B cell (primary cell): Measurements from ENCODE around the gene NDUFA8. TPM values are rescaled to one million over a fixed set of nuclear protein-coding genes. Genes with fewer than 3 reads are reported as not detected.

Source experiments
- ATAC-seq: fragments of 200-7000 bp; cut with Tn5 transposase; one replicate; pipeline ENCODE4 v1.10.0; 2021; ENCODE audit warnings: low read depth, mild to moderate bottlenecking, moderate number of reproducible peaks, moderate library complexity
- CTCF ChIA-PET: fragments of 350-600 bp; sonication (Branson Sonifier 250); formaldehyde crosslinking; loops from one replicate; lab custom pipeline; 2021; ENCODE audit warnings: antibody characterized with exemption, inconsistent platforms; lab: Charles Lee
- POLR2A ChIA-PET: fragments of 350-600 bp; sonication (Branson Sonifier 250); formaldehyde crosslinking; loops from one replicate; lab custom pipeline; 2021; ENCODE audit warnings: antibody characterized with exemption; lab: Charles Lee
- DNase-seq: peaks from one replicate; pipeline ENCODE4 v3.0.0; 2013
- H2AFZ ChIP-seq: 2 replicates; pipeline ENCODE4 v1.6.1; 2012; ENCODE audit warnings: mild to moderate bottlenecking, low read depth, low read length; ENCODE audit not compliant: insufficient read depth, poor library complexity, severe bottlenecking
- H3K27ac ChIP-seq, 2 donors: 1 replicate in 1 of 2; 2 replicates in 1 of 2; pipeline ENCODE4 v1.5.1; 2012 to 2013; ENCODE audit warnings: low read length in 2 of 2, mild to moderate bottlenecking in 2 of 2, moderate library complexity in 1 of 2
- H3K27me3 ChIP-seq, 4 experiments: fragments of 200-600 bp in 1 of 4; sonication (generic) in 1 of 4; replicated peaks in 1 of 4; 1 replicate in 2 of 4; 2 replicates in 2 of 4; pipeline versions ENCODE4 v1.6.1 to v1.7.0; 2013 to 2016; ENCODE audit warnings: low read length in 3 of 4, mild to moderate bottlenecking in 2 of 4, mixed read lengths in 1 of 4, moderate library complexity in 1 of 4; ENCODE audit not compliant: insufficient read depth in 4 of 4, control insufficient read depth in 3 of 4; ENCODE audit errors: control extremely low read depth in 1 of 4
- H3K36me3 ChIP-seq, 2 experiments: replicated peaks in 1 of 2; 1 replicate in 1 of 2; 2 replicates in 1 of 2; pipeline versions ENCODE4 v1.6.1 to v1.7.1; 2013; ENCODE audit warnings: low read length in 1 of 2; ENCODE audit not compliant: insufficient read depth in 2 of 2, control insufficient read depth in 1 of 2; ENCODE audit errors: control extremely low read depth in 1 of 2, extremely low read depth in 1 of 2
- H3K4me1 ChIP-seq, 2 donors: fragments of 200-600 bp in 1 of 2; sonication (generic) in 1 of 2; 1 replicate in 1 of 2; 2 replicates in 1 of 2; pipeline versions ENCODE4 v1.5.1 to v1.6.1; 2013 to 2017; ENCODE audit warnings: low read length in 2 of 2; ENCODE audit not compliant: control insufficient read depth in 2 of 2, insufficient read depth in 2 of 2
- H3K4me2 ChIP-seq: replicated peaks from 2 replicates; pipeline ENCODE3; 2012; ENCODE audit warnings: mild to moderate bottlenecking, low read depth, low read length; ENCODE audit not compliant: poor library complexity, severe bottlenecking
- H3K4me3 ChIP-seq, 5 experiments: fragments of 200-600 bp in 1 of 5; sonication (generic) in 1 of 5; 1 replicate in 3 of 5; 2 replicates in 2 of 5; pipeline versions ENCODE4 v1.5.1 to v1.7.0; 2011 to 2016; ENCODE audit warnings: low read length in 4 of 5, mild to moderate bottlenecking in 4 of 5, low read depth in 2 of 5, control low read depth in 1 of 5, moderate library complexity in 1 of 5; ENCODE audit not compliant: insufficient read depth in 1 of 5; ENCODE audit errors: control extremely low read depth in 1 of 5, extremely low read depth in 1 of 5
- H3K79me2 ChIP-seq: fragments of 200-600 bp; sonication (generic); one replicate; pipeline ENCODE4 v1.6.0; 2016; ENCODE audit warnings: low read length; ENCODE audit not compliant: control insufficient read depth, insufficient read depth
- H3K9ac ChIP-seq: fragments of 200-600 bp; sonication (generic); 2 replicates; pipeline ENCODE4 v1.6.1; 2017; ENCODE audit warnings: mild to moderate bottlenecking, low read length, moderate library complexity
- H3K9me3 ChIP-seq, 3 donors: one replicate each; pipeline versions ENCODE4 v1.6.1 to v1.7.1; 2013; ENCODE audit warnings: low read length in 2 of 3; ENCODE audit not compliant: control insufficient read depth in 2 of 3, insufficient read depth in 1 of 3; ENCODE audit errors: control extremely low read depth in 1 of 3
- H4K20me1 ChIP-seq: 2 replicates; pipeline ENCODE4 v1.6.0; 2012; ENCODE audit warnings: mild to moderate bottlenecking, low read length; ENCODE audit not compliant: insufficient read depth, control insufficient read depth, poor library complexity, severe bottlenecking
- H3K27ac Mint-ChIP-seq: one replicate; pipeline ENCODE4 v1.8.0; 2021; ENCODE audit warnings: mixed read lengths
- H3K27me3 Mint-ChIP-seq: one replicate; pipeline ENCODE4 v1.8.0; 2021; ENCODE audit warnings: mixed read lengths
- H3K4me1 Mint-ChIP-seq: one replicate; pipeline ENCODE4 v1.8.0; 2021; ENCODE audit warnings: mixed read lengths
- H3K4me3 Mint-ChIP-seq: one replicate; pipeline ENCODE4 v1.8.0; 2021; ENCODE audit warnings: mixed read lengths
- H3K9me3 Mint-ChIP-seq: one replicate; pipeline ENCODE4 v1.8.0; 2022; ENCODE audit warnings: mixed read lengths; ENCODE audit not compliant: insufficient read depth
- CTCF ChIP-seq: fragments of 200-600 bp; IDR thresholded peaks from one replicate; pipeline ENCODE4 v1.8.0; 2022; ENCODE audit warnings: antibody characterized with exemption, mild to moderate bottlenecking
- EZH2 ChIP-seq: IDR thresholded peaks from 2 replicates; pipeline ENCODE4 v1.6.1; 2012; ENCODE audit warnings: borderline replicate concordance, low read depth, mild to moderate bottlenecking, moderate library complexity, low read length; ENCODE audit not compliant: insufficient read depth, poor library complexity, severe bottlenecking
- WGBS: methylation state at CpG from one replicate; pipeline ENCODE4 v1.1.5; 2013; ENCODE audit warnings: missing lambda C conversion rate; ENCODE audit not compliant: insufficient coverage; 5-methylcytosine and 5-hydroxymethylcytosine counted together
- intact Hi-C: fragments of 100-400 bp; cut with micrococcal nuclease; formaldehyde crosslinking; loops from one replicate; pipeline ENCODE4 v1.10.0; 2022
- polyA plus RNA-seq: library from polyadenylated mRNA; depleted of rRNA; stranded (reverse); fragments of >200 nt; gene quantifications from 2 replicates; pipeline ENCODE4 v1.2.3, GENCODE V29; 2012
- total RNA-seq, 2 donors: library from RNA; stranded (reverse); fragments of 120-200 nt in 1 of 2; gene quantifications; 1 replicate in 1 of 2; 2 replicates in 1 of 2; pipeline versions ENCODE4 v1.2.3 to v1.2.4, GENCODE V29; 2013 to 2022

Gene NDUFA8
- total and polyA plus RNA-seq, 2 donors (not counting 1 experiment from before 2014, with no cell fraction given), result 10.6 to 15.7 TPM

- H2AFZ ChIP-seq, result no peak overlapping the region
- ChIA-PET CTCF (no interaction called here), POLR2A (no interaction called here)
- no peaks in the 10 kb centered on the region for H3K9me3 ChIP-seq
- no peak overlapping the region for H3K9ac ChIP-seq
- Mint-ChIP-seq H3K27ac (no peak overlapping the region), H3K27me3 (peaks cover 48% of the 10 kb centered on the region), H3K4me1 (no peaks in the 10 kb centered on the region), H3K4me3 (no peak overlapping the region), H3K9me3 (no peaks in the 10 kb centered on the region)
- no peak for TF ChIP-seq CTCF
- TF ChIP-seq EZH2, result no peak
- no peak overlapping the region for H3K4me3 ChIP-seq
- H3K27me3 ChIP-seq, result peaks cover 0 to 7% (median 0%) of the 10 kb centered on the region in 4 experiments
- H3K4me2 ChIP-seq, result no peak overlapping the region
- H3K4me1 ChIP-seq, result no peaks in the 10 kb centered on the region
- ATAC-seq (no peak), DNase-seq (no peak)
- no peaks in the 10 kb centered on the region for H4K20me1 ChIP-seq
- no peak overlapping the region for H3K27ac ChIP-seq
- WGBS, result 58% methylated on average over 2 of the region's 2 CpGs
- intact Hi-C loops, result no loop called here
- H3K79me2 ChIP-seq, result no peaks in the 10 kb centered on the region
- H3K36me3 ChIP-seq, result no peaks in the 10 kb centered on the region
These were observed 20.1 kb upstream of the NDUFA8 start for GRCh38 chr9:122179690-122180074.

DNA sequence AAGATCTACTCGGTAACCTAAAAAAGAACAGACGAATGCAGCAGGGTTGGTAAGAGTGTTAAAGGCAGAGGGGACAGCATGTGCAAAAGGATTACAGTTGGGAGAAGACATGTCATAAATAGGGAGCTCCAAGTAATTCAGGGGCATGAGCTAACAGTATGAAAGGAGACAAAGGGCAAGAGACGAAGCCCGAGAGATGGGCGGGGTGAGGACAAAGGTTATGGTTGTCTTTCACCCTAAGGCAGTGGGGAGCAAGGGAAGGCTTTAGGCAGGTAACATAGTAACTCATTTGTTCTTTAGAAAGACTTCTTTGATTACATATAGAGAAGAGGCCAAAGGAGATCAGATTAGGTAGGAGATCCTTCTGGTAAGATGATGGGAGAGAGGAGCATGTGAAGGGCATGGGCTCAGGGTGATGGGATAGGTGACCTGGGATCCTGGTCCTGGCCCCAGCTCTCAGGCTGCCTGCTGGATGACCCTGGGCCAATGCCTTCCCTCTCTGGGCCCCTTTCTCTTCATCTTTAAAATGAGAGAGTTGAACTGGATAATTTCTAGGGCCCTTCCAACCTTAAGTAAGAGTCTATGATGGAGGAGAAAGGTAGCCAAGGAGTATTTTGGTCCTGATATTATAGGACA, 19.6 kb upstream of the NDUFA8 start:
- Histone ChIP-seq H3K9ac (no peak overlapping the region), H3K27ac (no peak overlapping the region), H3K4me3 (no peak overlapping the region), H4K20me1 (no peaks in the 10 kb centered on the region), H3K27me3 (peaks cover 0 to 9% (median 0%) of the 10 kb centered on the region in 4 experiments), H3K4me2 (no peak overlapping the region), H3K4me1 (no peaks in the 10 kb centered on the region), H3K9me3 (no peaks in the 10 kb centered on the region), H2AFZ (no peak overlapping the region), H3K36me3 (no peaks in the 10 kb centered on the region), H3K79me2 (no peaks in the 10 kb centered on the region)
- Mint-ChIP-seq H3K27ac (no peak overlapping the region), H3K27me3 (peaks cover 50% of the 10 kb centered on the region), H3K9me3 (no peaks in the 10 kb centered on the region), H3K4me1 (no peaks in the 10 kb centered on the region), H3K4me3 (no peak overlapping the region)
- TF ChIP-seq EZH2 (no peak), CTCF (no peak)
- ChIA-PET POLR2A (no interaction called here), CTCF (no interaction called here)
- intact Hi-C loops, result no loop called here
- WGBS, result 88% methylated on average over 5 of the region's 5 CpGs
- no peak for DNase-seq
- ATAC-seq, result no peak
